Measurements from ENCODE around the gene NELFB. TPM values are rescaled to one million over a fixed set of nuclear protein-coding genes. Genes with fewer than 3 reads are reported as not detected.

Gene NELFB
- total RNA-seq, 2 donors from 2014 or later, result 73.3 to 86.6 TPM

GRCh38 chr9:137316012-137316981 lies 61.2 kb downstream of the NELFB start:
- Histone ChIP-seq H3K27me3 (ENCODE audit: control insufficient read depth, insufficient read depth, low read length, poor library complexity, severe bottlenecking) (no peaks in the 10 kb centered on the region), H3K4me1 (ENCODE audit: control insufficient read depth, insufficient read depth, low read length) (peaks cover 5% of the 10 kb centered on the region)
- 6 to 25% methylated on average over 9 to 79 of the region's 83 CpGs for WGBS, 2 experiments (ENCODE audit: insufficient coverage in 1 of 2, insufficient read length in 1 of 2)

DNA sequence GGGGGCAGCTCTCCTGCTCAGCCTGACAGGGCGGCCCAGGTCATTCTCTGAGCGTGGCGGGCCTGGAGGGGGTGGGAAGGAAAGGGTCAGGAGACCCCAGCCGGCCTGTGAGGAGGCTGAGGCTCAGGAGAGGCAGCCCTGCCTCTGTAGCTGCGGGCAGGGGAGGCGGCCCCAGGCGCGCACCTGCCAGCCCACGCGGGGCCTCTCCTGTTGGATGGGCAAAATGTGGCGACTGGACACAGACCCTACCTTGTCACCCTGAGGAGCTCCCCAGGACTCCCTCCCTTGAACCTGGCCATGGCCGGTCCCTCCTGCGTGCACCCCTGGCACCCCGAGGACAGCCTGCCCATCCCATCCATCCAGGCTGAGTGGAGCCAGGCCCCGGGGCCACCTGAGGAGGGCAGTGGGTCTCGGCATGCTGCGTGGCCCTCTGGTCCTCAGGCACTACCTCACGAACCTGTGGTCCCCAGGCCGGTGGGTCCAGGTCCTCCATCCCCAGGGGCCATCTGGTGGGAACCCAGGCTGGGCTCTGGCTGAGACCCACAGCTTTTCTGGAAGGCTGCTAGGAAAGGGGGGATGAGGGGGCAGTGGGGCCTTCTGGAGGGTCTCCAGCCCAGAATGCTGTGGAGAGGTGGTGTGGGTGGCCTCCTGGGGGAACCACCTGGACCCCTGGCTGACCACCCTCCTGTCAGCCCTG lies 62.0 kb downstream of the NELFB start:
- DNase-seq, result peak; percentile 58
- Mint-ChIP-seq H3K4me3 (no peak overlapping the region), H3K9me3 (peaks cover under 1% of the 10 kb centered on the region), H3K36me3 (ENCODE audit: low read depth) (no peaks in the 10 kb centered on the region), H3K4me1 (peaks cover 2% of the 10 kb centered on the region), H3K27me3 (ENCODE audit: insufficient read depth) (no peaks in the 10 kb centered on the region), H3K27ac (no peak overlapping the region)
- Histone ChIP-seq H3K27me3 (ENCODE audit: control insufficient read depth, insufficient read depth, low read length, poor library complexity, severe bottlenecking) (no peaks in the 10 kb centered on the region), H3K27ac (ENCODE audit: low read depth, low read length) (peak overlapping the region; percentile 17), H3K36me3 (ENCODE audit: control insufficient read depth, insufficient read depth, low read length) (no peaks in the 10 kb centered on the region), H3K4me1 (ENCODE audit: control insufficient read depth, insufficient read depth, low read length) (peaks cover 5% of the 10 kb centered on the region), H3K4me3 (ENCODE audit: low read length) (no peak overlapping the region), H3K9ac (ENCODE audit: extremely low read depth, low read length, poor library complexity, severe bottlenecking) (no peak overlapping the region), H3K9me3 (ENCODE audit: control insufficient read depth, low read length) (no peaks in the 10 kb centered on the region)
- WGBS, 2 experiments (ENCODE audit: insufficient coverage in 1 of 2, insufficient read length in 1 of 2), result 89 to 95% methylated on average over 3 to 19 of the region's 19 CpGs
- TF ChIP-seq, protein P1, sequence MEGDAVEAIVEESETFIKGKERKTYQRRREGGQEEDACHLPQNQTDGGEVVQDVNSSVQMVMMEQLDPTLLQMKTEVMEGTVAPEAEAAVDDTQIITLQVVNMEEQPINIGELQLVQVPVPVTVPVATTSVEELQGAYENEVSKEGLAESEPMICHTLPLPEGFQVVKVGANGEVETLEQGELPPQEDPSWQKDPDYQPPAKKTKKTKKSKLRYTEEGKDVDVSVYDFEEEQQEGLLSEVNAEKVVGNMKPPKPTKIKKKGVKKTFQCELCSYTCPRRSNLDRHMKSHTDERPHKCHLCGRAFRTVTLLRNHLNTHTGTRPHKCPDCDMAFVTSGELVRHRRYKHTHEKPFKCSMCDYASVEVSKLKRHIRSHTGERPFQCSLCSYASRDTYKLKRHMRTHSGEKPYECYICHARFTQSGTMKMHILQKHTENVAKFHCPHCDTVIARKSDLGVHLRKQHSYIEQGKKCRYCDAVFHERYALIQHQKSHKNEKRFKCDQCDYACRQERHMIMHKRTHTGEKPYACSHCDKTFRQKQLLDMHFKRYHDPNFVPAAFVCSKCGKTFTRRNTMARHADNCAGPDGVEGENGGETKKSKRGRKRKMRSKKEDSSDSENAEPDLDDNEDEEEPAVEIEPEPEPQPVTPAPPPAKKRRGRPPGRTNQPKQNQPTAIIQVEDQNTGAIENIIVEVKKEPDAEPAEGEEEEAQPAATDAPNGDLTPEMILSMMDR (conservative IDR thresholded peaks at IDR 0.05), result no peak

More at GRCh38 chr9:137316012-137316981, 61.2 kb downstream of the NELFB start:
- H3K36me3 ChIP-seq (ENCODE audit: control insufficient read depth, insufficient read depth, low read length), result no peaks in the 10 kb centered on the region
- TF ChIP-seq, protein P1 (conservative IDR thresholded peaks at IDR 0.05), result no peak
- H3K4me3 ChIP-seq (ENCODE audit: low read length), result no peak overlapping the region
- Mint-ChIP-seq H3K4me1 (peaks cover 2% of the 10 kb centered on the region), H3K4me3 (no peak overlapping the region), H3K27me3 (ENCODE audit: insufficient read depth) (no peaks in the 10 kb centered on the region), H3K27ac (no peak overlapping the region), H3K9me3 (no peaks in the 10 kb centered on the region), H3K36me3 (ENCODE audit: low read depth) (no peaks in the 10 kb centered on the region)
- H3K27ac ChIP-seq (ENCODE audit: low read depth, low read length), result peak overlapping the region; percentile 90
- no peak overlapping the region for H3K9ac ChIP-seq (ENCODE audit: extremely low read depth, low read length, poor library complexity, severe bottlenecking)
- no peaks in the 10 kb centered on the region for H3K9me3 ChIP-seq (ENCODE audit: control insufficient read depth, low read length)
- DNase-seq, result peak; percentile 88

DNA sequence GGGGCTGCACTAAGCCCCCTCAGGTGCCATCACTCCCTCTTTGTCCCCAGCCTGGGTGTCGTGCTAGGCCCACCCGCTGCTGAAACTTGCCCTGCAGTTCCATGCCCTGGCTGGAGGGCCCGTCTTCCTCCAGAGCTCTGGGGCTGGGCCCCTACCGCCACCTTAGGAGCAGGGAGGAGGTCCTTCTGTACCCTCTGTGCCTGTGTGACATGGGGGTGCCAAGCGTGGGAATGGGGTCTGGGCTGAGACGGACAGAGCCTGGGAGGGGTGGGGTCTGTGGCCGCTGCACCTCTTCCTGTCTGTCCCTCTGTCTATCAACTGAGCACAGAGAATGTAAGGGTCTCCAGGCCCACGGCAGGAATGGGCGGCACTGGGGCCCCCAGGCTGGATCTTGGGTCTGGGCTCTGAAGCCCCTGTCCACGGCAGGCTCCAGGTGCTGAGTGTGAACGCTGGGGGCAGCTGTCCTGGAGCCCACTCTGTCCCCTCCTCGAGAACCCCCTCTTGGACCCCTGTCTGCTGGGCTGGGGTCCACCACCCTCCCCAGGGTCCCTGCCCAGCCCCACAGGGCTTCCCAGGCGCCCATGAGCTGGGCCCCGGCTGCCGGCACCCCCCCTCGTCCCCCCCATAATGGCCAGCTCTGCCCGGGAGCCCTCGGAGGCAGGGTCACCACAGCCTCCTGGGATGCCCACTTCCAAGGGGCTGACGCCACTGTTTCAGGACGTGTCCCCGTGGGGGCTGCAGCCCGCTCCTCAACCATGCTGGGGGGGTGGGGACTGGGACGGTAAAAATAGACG lies 62.8 kb downstream of the NELFB start:
- peak; percentile 47 for DNase-seq
- Mint-ChIP-seq H3K9me3 (peaks cover 1% of the 10 kb centered on the region), H3K27me3 (ENCODE audit: insufficient read depth) (no peaks in the 10 kb centered on the region), H3K27ac (no peak overlapping the region), H3K36me3 (ENCODE audit: low read depth) (no peaks in the 10 kb centered on the region), H3K4me3 (no peak overlapping the region), H3K4me1 (peaks cover 2% of the 10 kb centered on the region)
- TF ChIP-seq, protein P1 (conservative IDR thresholded peaks at IDR 0.05), result no peak
- no peaks in the 10 kb centered on the region for H3K36me3 ChIP-seq (ENCODE audit: control insufficient read depth, insufficient read depth, low read length)
- H3K9me3 ChIP-seq (ENCODE audit: control insufficient read depth, low read length), result no peaks in the 10 kb centered on the region
- H3K4me3 ChIP-seq (ENCODE audit: low read length), result no peak overlapping the region
- H3K27me3 ChIP-seq (ENCODE audit: control insufficient read depth, insufficient read depth, low read length, poor library complexity, severe bottlenecking), result no peaks in the 10 kb centered on the region
- peaks cover 5% of the 10 kb centered on the region for H3K4me1 ChIP-seq (ENCODE audit: control insufficient read depth, insufficient read depth, low read length)
- WGBS, 2 experiments (ENCODE audit: insufficient coverage in 1 of 2, insufficient read length in 1 of 2), result 91 to 95% methylated on average over 13 to 24 of the region's 24 CpGs
- no peak overlapping the region for H3K9ac ChIP-seq (ENCODE audit: extremely low read depth, low read length, poor library complexity, severe bottlenecking)
- peak overlapping the region; percentile 38 for H3K27ac ChIP-seq (ENCODE audit: low read depth, low read length)

All from endodermal cell (in vitro differentiated cells).